H1 (cell line): Measurements from ENCODE around the gene FHL1. TPM values are rescaled to one million over a fixed set of nuclear protein-coding genes. Genes with fewer than 3 reads are reported as not detected.

Source experiments
- CTCF ChIA-PET: fragments of 300-600 bp; sonication (Branson Sonifier 250); formaldehyde crosslinking; loops from one replicate; lab custom pipeline; 2021; ENCODE audit not compliant: partially characterized antibody; lab: Charles Lee
- POLR2A ChIA-PET: fragments of 300-600 bp; sonication (Branson Sonifier 250); formaldehyde crosslinking; loops from one replicate; lab custom pipeline; 2021; ENCODE audit warnings: inconsistent platforms; ENCODE audit not compliant: partially characterized antibody; lab: Charles Lee
- DNase-seq, 2 experiments: peaks; one replicate each; pipeline versions ENCODE4 v3.0.0 to v3.0.0-alpha.2; 2010 to 2022; ENCODE audit warnings: low spot score in 2 of 2, low read depth in 1 of 2, mixed read lengths in 1 of 2
- FAIRE-seq: peaks from 2 replicates; lab custom pipeline; 2011; peaks lifted over from hg19 to GRCh38; lab: Jason Lieb, UNC
- H2AFZ ChIP-seq: 2 replicates; pipeline ENCODE4 v1.8.1; 2012; ENCODE audit warnings: low read length, inconsistent platforms
- H2AK5ac ChIP-seq: 2 replicates; pipeline ENCODE4 v1.6.1; 2013; ENCODE audit warnings: low read depth, low read length
- H2BK120ac ChIP-seq: replicated peaks from 2 replicates; pipeline ENCODE3; 2013; ENCODE audit warnings: low read depth, low read length, inconsistent platforms
- H2BK12ac ChIP-seq: 2 replicates; pipeline ENCODE4 v1.6.1; 2013; ENCODE audit warnings: low read depth, low read length
- H2BK15ac ChIP-seq: 2 replicates; pipeline ENCODE4 v1.6.1; 2013; ENCODE audit warnings: low read length
- H2BK20ac ChIP-seq: 2 replicates; pipeline ENCODE4 v1.6.1; 2013; ENCODE audit warnings: low read length
- H2BK5ac ChIP-seq: 2 replicates; pipeline ENCODE4 v1.6.1; 2013; ENCODE audit warnings: low read depth, low read length
- H3K14ac ChIP-seq: 2 replicates; pipeline ENCODE4 v1.6.1; 2013; ENCODE audit warnings: inconsistent platforms; ENCODE audit not compliant: insufficient read length
- H3K18ac ChIP-seq: 2 replicates; pipeline ENCODE4 v1.6.1; 2013; ENCODE audit warnings: low read length; ENCODE audit errors: extremely low read depth
- H3K23ac ChIP-seq: 2 replicates; pipeline ENCODE4 v1.6.1; 2013; ENCODE audit warnings: inconsistent platforms; ENCODE audit not compliant: insufficient read length
- H3K23me2 ChIP-seq: 2 replicates; pipeline ENCODE4 v1.6.1; 2013; ENCODE audit warnings: low read depth, low read length
- H3K27ac ChIP-seq: 2 replicates; pipeline ENCODE4 v1.6.1; 2011; ENCODE audit warnings: low read depth, low read length, inconsistent platforms
- H3K27me3 ChIP-seq, 4 experiments: replicated peaks in 1 of 4; 1 replicate in 1 of 4; 2 replicates in 3 of 4; pipeline versions ENCODE4 v1.6.1 to v1.8.1; 2011 to 2013; ENCODE audit warnings: low read length in 3 of 4, mild to moderate bottlenecking in 3 of 4, inconsistent platforms in 2 of 4, mixed read lengths in 2 of 4, moderate library complexity in 1 of 4; ENCODE audit not compliant: control insufficient read depth in 3 of 4, insufficient read depth in 3 of 4; ENCODE audit errors: extremely low read depth in 1 of 4
- H3K36me3 ChIP-seq, 4 experiments: 2 replicates each; pipeline versions ENCODE4 v1.6.1 to v1.8.1; 2011 to 2013; ENCODE audit warnings: mild to moderate bottlenecking in 4 of 4, low read length in 3 of 4, moderate library complexity in 2 of 4, control low read depth in 1 of 4, inconsistent platforms in 1 of 4; ENCODE audit not compliant: insufficient read depth in 4 of 4, control insufficient read depth in 2 of 4
- H3K4ac ChIP-seq: replicated peaks from 2 replicates; pipeline ENCODE3; 2013; ENCODE audit warnings: low read length, low read depth, mixed read lengths, inconsistent platforms; ENCODE audit not compliant: insufficient read length
- H3K4me1 ChIP-seq, 4 experiments: replicated peaks in 1 of 4; 1 replicate in 1 of 4; 2 replicates in 3 of 4; pipeline versions ENCODE4 v1.6.1 to v1.8.1; 2011 to 2013; ENCODE audit warnings: low read length in 3 of 4, inconsistent platforms in 2 of 4, mixed read lengths in 1 of 4; ENCODE audit not compliant: insufficient read depth in 4 of 4, control insufficient read depth in 3 of 4
- H3K4me2 ChIP-seq, 2 experiments: 2 replicates each; pipeline versions ENCODE4 v1.6.1 to v1.8.1; 2011 to 2013; ENCODE audit warnings: low read depth in 2 of 2, low read length in 2 of 2, control low read depth in 1 of 2, inconsistent platforms in 1 of 2, mild to moderate bottlenecking in 1 of 2; ENCODE audit not compliant: insufficient read depth in 1 of 2
- H3K4me3 ChIP-seq, 4 experiments: fragments of 200-600, 300-600 bp in 1 of 4; sonication (generic), shearing (Covaris generic), sonication (Bioruptor Twin) in 1 of 4; 2 replicates each; pipeline versions ENCODE4 v1.5.1 to v1.8.1; 2011 to 2016; ENCODE audit warnings: low read length in 4 of 4, low read depth in 3 of 4, control low read depth in 2 of 4, inconsistent platforms in 2 of 4, mild to moderate bottlenecking in 2 of 4, mixed read lengths in 1 of 4, moderate library complexity in 1 of 4; ENCODE audit not compliant: insufficient read depth in 2 of 4; ENCODE audit errors: extremely low read depth in 1 of 4
- H3K56ac ChIP-seq: replicated peaks from 2 replicates; pipeline ENCODE3; 2013; ENCODE audit warnings: low read depth, mild to moderate bottlenecking, mixed read lengths, low read length, inconsistent platforms; ENCODE audit not compliant: insufficient read length
- H3K79me1 ChIP-seq: 2 replicates; pipeline ENCODE4 v1.6.1; 2013; ENCODE audit warnings: low read depth, low read length, control low read depth
- H3K79me2 ChIP-seq, 2 experiments: 2 replicates each; pipeline versions ENCODE4 v1.6.1 to v1.8.1; 2012 to 2013; ENCODE audit warnings: low read length in 2 of 2, mild to moderate bottlenecking in 2 of 2, inconsistent platforms in 1 of 2; ENCODE audit not compliant: insufficient read depth in 2 of 2, control insufficient read depth in 1 of 2
- H3K9ac ChIP-seq, 4 experiments: replicated peaks in 1 of 4; 1 replicate in 1 of 4; 2 replicates in 3 of 4; pipeline versions ENCODE4 v1.6.1 to v1.8.1; 2011 to 2013; ENCODE audit warnings: low read depth in 3 of 4, low read length in 3 of 4, control low read depth in 2 of 4, mild to moderate bottlenecking in 2 of 4, moderate library complexity in 2 of 4, inconsistent platforms in 1 of 4; ENCODE audit errors: extremely low read depth in 1 of 4
- H3K9me3 ChIP-seq, 2 experiments: 2 replicates each; pipeline versions ENCODE4 v1.6.1 to v1.8.1; 2012 to 2013; ENCODE audit warnings: mild to moderate bottlenecking in 2 of 2, moderate library complexity in 2 of 2, control low read depth in 1 of 2, inconsistent platforms in 1 of 2, low read depth in 1 of 2, low read length in 1 of 2, mixed read lengths in 1 of 2; ENCODE audit not compliant: insufficient read depth in 2 of 2
- H4K20me1 ChIP-seq, 2 experiments: replicated peaks in 1 of 2; 2 replicates each; pipeline versions ENCODE3 to v1.8.1; 2011 to 2013; ENCODE audit warnings: inconsistent platforms in 2 of 2, low read length in 2 of 2, mild to moderate bottlenecking in 1 of 2; ENCODE audit not compliant: insufficient read depth in 2 of 2, control insufficient read depth in 1 of 2
- H4K5ac ChIP-seq: 2 replicates; pipeline ENCODE4 v1.6.1; 2013; ENCODE audit warnings: low read length, low read depth, mixed read lengths, inconsistent platforms; ENCODE audit not compliant: insufficient read length
- H4K8ac ChIP-seq: 2 replicates; pipeline ENCODE4 v1.8.0; 2013; ENCODE audit warnings: mild to moderate bottlenecking, moderate library complexity, low read length, inconsistent platforms; ENCODE audit not compliant: insufficient read depth; ENCODE audit errors: extremely low read depth
- H4K91ac ChIP-seq: replicated peaks from 2 replicates; pipeline ENCODE3; 2013; ENCODE audit warnings: low read length, mixed read lengths, inconsistent platforms; ENCODE audit not compliant: insufficient read length
- E2F6 ChIP-seq: IDR thresholded peaks from 2 replicates; pipeline ENCODE4 v1.6.1; 2012; ENCODE audit warnings: inconsistent platforms
- EGR1 ChIP-seq: IDR thresholded peaks from 2 replicates; pipeline ENCODE4 v1.6.1; 2011; ENCODE audit warnings: low read depth, low read length, borderline replicate concordance
- FOSL1 ChIP-seq: IDR thresholded peaks from 2 replicates; pipeline ENCODE4 v1.6.1; 2011; ENCODE audit warnings: mild to moderate bottlenecking, low read depth, low read length, moderate library complexity; ENCODE audit not compliant: insufficient read depth
- MAFK ChIP-seq: IDR thresholded peaks from 2 replicates; pipeline ENCODE4 v1.6.1; 2012; ENCODE audit warnings: low read depth, mild to moderate bottlenecking, improper control_type of control experiment, low read length
- SIX5 ChIP-seq: IDR thresholded peaks from 2 replicates; pipeline ENCODE4 v1.6.1; 2011; ENCODE audit warnings: mild to moderate bottlenecking, low read depth, low read length
- SP2 ChIP-seq: IDR thresholded peaks from 2 replicates; pipeline ENCODE4 v1.6.1; 2012; ENCODE audit warnings: mild to moderate bottlenecking, low read length, inconsistent platforms
- USF2 ChIP-seq: IDR thresholded peaks from 2 replicates; pipeline ENCODE4 v1.6.1; 2011; ENCODE audit warnings: low read length, improper control_type of control experiment
- ZNF274 ChIP-seq: IDR thresholded peaks from 2 replicates; pipeline ENCODE4 v1.7.0; 2012; ENCODE audit warnings: low read length, borderline replicate concordance; ENCODE audit errors: extremely low read depth
- WGBS, 2 experiments: shearing (Covaris generic) in 1 of 2; methylation state at CpG; one replicate each; pipeline versions ENCODE4 v1.1.6 to v1.1.7; 2013 to 2015; ENCODE audit warnings: low lambda C conversion rate in 2 of 2, mixed read lengths in 2 of 2, inconsistent platforms in 1 of 2, low coverage in 1 of 2, missing lambda C conversion rate in 1 of 2; ENCODE audit not compliant: insufficient replicate concordance in 2 of 2, insufficient coverage in 1 of 2, insufficient read length in 1 of 2; ENCODE audit errors: extremely low coverage in 1 of 2, missing lambda C conversion rate in 1 of 2; 5-methylcytosine and 5-hydroxymethylcytosine counted together
- polyA plus RNA-seq, 7 experiments: library from polyadenylated mRNA; depleted of rRNA in 3 of 7; stranded (reverse) in 5 of 7; unstranded in 2 of 7; fragments of >200 nt in 5 of 7; fragments of 200-250 nt in 2 of 7; gene quantifications; 1 replicate in 5 of 7; 2 replicates in 1 of 7; 4 replicates in 1 of 7; pipeline versions ENCODE4 v1.2.1 to v1.2.3, GENCODE V29; 2011 to 2013; ENCODE audit warnings: missing spikeins in 2 of 7, mixed read lengths in 2 of 7
- total RNA-seq: library from RNA; stranded (reverse); fragmentation: NEBNext Ultra II Directional; extraction: Animal tissue kit (Norgen Biotek cat#: 25700); gene quantifications from 2 replicates; pipeline ENCODE4 v1.2.1, GENCODE V29; 2021

The FHL1 gene
- total and polyA plus RNA-seq, 2 of the 8 experiments (the other 6 are each of a cell fraction or from before 2014, with no cell fraction given), result 45.0 to 56.5 TPM

GRCh38 chrX:136115126-136115903 is 32.0 kb upstream of the FHL1 start:
- no peaks in the 10 kb centered on the region for H3K36me3 ChIP-seq
- H2BK20ac ChIP-seq, result no peak overlapping the region
- POLR2A ChIA-PET, result no interaction called here
- H4K91ac ChIP-seq, result no peak overlapping the region
- H2BK120ac ChIP-seq, result no peak overlapping the region
- H3K18ac ChIP-seq, result no peak overlapping the region
- H4K5ac ChIP-seq, result no peak overlapping the region
- FAIRE-seq (no peak), DNase-seq (no peak)
- no peak overlapping the region for H3K4ac ChIP-seq
- H2BK15ac ChIP-seq, result no peak overlapping the region
- H4K20me1 ChIP-seq, result no peaks in the 10 kb centered on the region
- H3K9ac ChIP-seq, result no peak overlapping the region
- CTCF ChIA-PET, result interaction anchor here (0.7 to 1.2 kb wide), 2 partner anchors 9 to 15 kb away, joined by 3 read pairs; no protein-coding TSS in a partner anchor
- no peak overlapping the region for H3K56ac ChIP-seq
- no peaks in the 10 kb centered on the region for H3K27me3 ChIP-seq
- H3K23me2 ChIP-seq, result no peaks in the 10 kb centered on the region
- no peaks in the 10 kb centered on the region for H3K79me1 ChIP-seq
- no peak overlapping the region for H2AK5ac ChIP-seq
- no peak overlapping the region for H4K8ac ChIP-seq
- H3K4me1 ChIP-seq, result no peaks in the 10 kb centered on the region
- no peaks in the 10 kb centered on the region for H3K79me2 ChIP-seq
- no peak overlapping the region for H3K23ac ChIP-seq
- H2BK5ac ChIP-seq, result no peak overlapping the region
- no peak overlapping the region for H3K14ac ChIP-seq
- WGBS, 2 experiments, result 87% methylated on average over 5 of the region's 5 CpGs; no CpG with 5 or more reads in 1 of the 2 experiments
- H3K27ac ChIP-seq, result no peak overlapping the region
- no peaks in the 10 kb centered on the region for H3K9me3 ChIP-seq
- H2AFZ ChIP-seq, result no peak overlapping the region
- H3K4me2 ChIP-seq, result no peak overlapping the region
- no peak overlapping the region for H2BK12ac ChIP-seq
- H3K4me3 ChIP-seq, result no peak overlapping the region
- TF ChIP-seq EGR1 (no peak), SP2 (no peak), SIX5 (no peak), FOSL1 (no peak), MAFK (no peak), USF2 (no peak), E2F6 (no peak), ZNF274 (no peak)
